Activated T-helper 17 cell treated with anti-CD3 and anti-CD28 coated beads, Interleukin-2, amount 50 U/mL, for 72 hours (primary cell): ENCODE measurements around the gene GOLPH3. TPM values are rescaled to one million over a fixed set of nuclear protein-coding genes. Genes with fewer than 3 reads are reported as not detected.
"Not testable (repeated sequence)": the region's sequence is repeated elsewhere in the genome, so short reads cannot be mapped to it uniquely, and the experiment has no call there.

Experiments used
- ATAC-seq: fragments of 150-1000 bp; cut with Tn5 transposase; replicated peaks from 2 replicates; pipeline ENCODE4 v1.10.0; 2021; ENCODE audit warnings: mild to moderate bottlenecking, moderate library complexity
- H3K27ac Mint-ChIP-seq: one replicate; pipeline ENCODE4 v1.8.0; 2022; ENCODE audit warnings: mixed read lengths
- H3K27me3 Mint-ChIP-seq: one replicate; pipeline ENCODE4 v1.8.0; 2022; ENCODE audit warnings: mixed read lengths
- H3K36me3 Mint-ChIP-seq: one replicate; pipeline ENCODE4 v1.8.0; 2022; ENCODE audit warnings: low read depth, mild to moderate bottlenecking, mixed read lengths
- H3K4me1 Mint-ChIP-seq: one replicate; pipeline ENCODE4 v1.8.0; 2022; ENCODE audit warnings: mixed read lengths
- H3K4me3 Mint-ChIP-seq: one replicate; pipeline ENCODE4 v1.8.0; 2022; ENCODE audit warnings: mild to moderate bottlenecking, mixed read lengths
- H3K9me3 Mint-ChIP-seq: one replicate; pipeline ENCODE4 v1.8.0; 2022; ENCODE audit warnings: mixed read lengths
- total RNA-seq, 2 donors: library from RNA; stranded (reverse); gene quantifications; one replicate each; pipeline ENCODE4 v1.2.3, GENCODE V29; 2022

The GOLPH3 gene
- total RNA-seq, 2 donors from 2014 or later: 51.7 to 74.1 TPM

GRCh38 chr5:32090026-32090754, 83.9 kb downstream of the GOLPH3 start:
- Mint-ChIP-seq H3K9me3 (no peaks in the 10 kb centered on the region), H3K36me3 (no peaks in the 10 kb centered on the region), H3K4me1 (no peaks in the 10 kb centered on the region), H3K4me3 (no peak overlapping the region), H3K27ac (no peak overlapping the region), H3K27me3 (no peaks in the 10 kb centered on the region)
- no peak for ATAC-seq

GRCh38 chr5:32089146-32090000, 84.7 kb downstream of the GOLPH3 start:
- no peaks in the 10 kb centered on the region for H3K9me3 Mint-ChIP-seq
- H3K4me3 Mint-ChIP-seq: no peak overlapping the region
- no peaks in the 10 kb centered on the region for H3K4me1 Mint-ChIP-seq
- no peaks in the 10 kb centered on the region for H3K27me3 Mint-ChIP-seq
- H3K36me3 Mint-ChIP-seq: no peaks in the 10 kb centered on the region
- H3K27ac Mint-ChIP-seq: no peak overlapping the region
- no peak for ATAC-seq

GRCh38 chr5:32088214-32088613, 85.9 kb downstream of the GOLPH3 start:
- Mint-ChIP-seq H3K36me3 (no peaks in the 10 kb centered on the region), H3K27ac (no peak overlapping the region), H3K9me3 (no peaks in the 10 kb centered on the region), H3K4me3 (no peak overlapping the region), H3K27me3 (no peaks in the 10 kb centered on the region), H3K4me1 (no peaks in the 10 kb centered on the region)
- ATAC-seq: no peak

- no peak overlapping the region for H3K27ac Mint-ChIP-seq
- H3K4me1 Mint-ChIP-seq: no peaks in the 10 kb centered on the region
- no peaks in the 10 kb centered on the region for H3K9me3 Mint-ChIP-seq
- H3K4me3 Mint-ChIP-seq: no peak overlapping the region
- ATAC-seq: no peak
- no peaks in the 10 kb centered on the region for H3K36me3 Mint-ChIP-seq
- no peaks in the 10 kb centered on the region for H3K27me3 Mint-ChIP-seq
Observed at GRCh38 chr5:32087086-32088082, 86.7 kb downstream of the GOLPH3 start.

GRCh38 chr5:32083981-32084430, 90.1 kb downstream of the GOLPH3 start:
- no peak overlapping the region for H3K4me3 Mint-ChIP-seq
- no peaks in the 10 kb centered on the region for H3K9me3 Mint-ChIP-seq
- H3K36me3 Mint-ChIP-seq: no peaks in the 10 kb centered on the region
- no peaks in the 10 kb centered on the region for H3K27me3 Mint-ChIP-seq
- H3K4me1 Mint-ChIP-seq: no peaks in the 10 kb centered on the region
- H3K27ac Mint-ChIP-seq: no peak overlapping the region
- no peak for ATAC-seq

- Mint-ChIP-seq H3K36me3 (no peaks in the 10 kb centered on the region), H3K4me3 (no peak overlapping the region), H3K27me3 (no peaks in the 10 kb centered on the region), H3K27ac (no peak overlapping the region), H3K4me1 (no peaks in the 10 kb centered on the region), H3K9me3 (no peaks in the 10 kb centered on the region)
- ATAC-seq: no peak
Observed at GRCh38 chr5:32082701-32083100, 91.4 kb downstream of the GOLPH3 start.

GRCh38 chr5:32080565-32080964, 93.6 kb downstream of the GOLPH3 start:
- not testable (repeated sequence) for H3K4me3 Mint-ChIP-seq, H3K27ac Mint-ChIP-seq, H3K4me1 Mint-ChIP-seq, H3K36me3 Mint-ChIP-seq, H3K27me3 Mint-ChIP-seq, ATAC-seq, H3K9me3 Mint-ChIP-seq

GRCh38 chr5:32078855-32079254, 95.3 kb downstream of the GOLPH3 start:
- H3K4me3 Mint-ChIP-seq, ATAC-seq, H3K27ac Mint-ChIP-seq, H3K4me1 Mint-ChIP-seq, H3K27me3 Mint-ChIP-seq, H3K36me3 Mint-ChIP-seq, H3K9me3 Mint-ChIP-seq: not testable (repeated sequence)

- no peaks in the 10 kb centered on the region for H3K9me3 Mint-ChIP-seq
Observed at GRCh38 chr5:32076699-32077695, 97.1 kb downstream of the GOLPH3 start.

More at GRCh38 chr5:32076699-32077695, 97.1 kb downstream of the GOLPH3 start:
- Mint-ChIP-seq H3K27ac (no peak overlapping the region), H3K4me1 (no peaks in the 10 kb centered on the region), H3K4me3 (no peak overlapping the region), H3K27me3 (no peaks in the 10 kb centered on the region), H3K36me3 (no peaks in the 10 kb centered on the region)
- no peak for ATAC-seq

Other genes with a start within 250 kb of the GOLPH3 start
- 10 to 100 TPM; 28.4 TPM for gene MTMR12, start 138.6 kb upstream of the GOLPH3 start, total RNA-seq